Neural progenitor cell (in vitro differentiated cells): ENCODE measurements around the gene TIMP2. TPM values are rescaled to one million over a fixed set of nuclear protein-coding genes. Genes with fewer than 3 reads are reported as not detected.

Experiments
- DNase-seq: peaks from one replicate; pipeline ENCODE4 v3.0.0-alpha.2; 2016; ENCODE audit warnings: low spot score
- H2AFZ ChIP-seq: fragments of 200-600 bp; sonication (generic); replicated peaks from 2 replicates; pipeline ENCODE4 v1.6.1; 2016; ENCODE audit warnings: antibody characterized with exemption
- H3F3A ChIP-seq: fragments of 200-600 bp; sonication (generic); 2 replicates; pipeline ENCODE4 v1.6.1; 2016; ENCODE audit warnings: antibody characterized with exemption, low read depth
- H3K27ac ChIP-seq: fragments of 200-600 bp; sonication (generic); 2 replicates; pipeline ENCODE4 v1.5.1; 2016; ENCODE audit warnings: mild to moderate bottlenecking
- H3K27me3 ChIP-seq: fragments of 200-600 bp; sonication (generic); 2 replicates; pipeline ENCODE4 v1.6.1; 2016; ENCODE audit warnings: mild to moderate bottlenecking, moderate library complexity
- H3K36me3 ChIP-seq: fragments of 200-600 bp; sonication (generic); 2 replicates; pipeline ENCODE4 v1.5.1; 2016
- H3K4me1 ChIP-seq: fragments of 200-600 bp; sonication (generic); 2 replicates; pipeline ENCODE4 v1.6.1; 2016; ENCODE audit warnings: mixed run types
- H3K4me2 ChIP-seq: fragments of 200-600 bp; sonication (generic); 2 replicates; pipeline ENCODE4 v1.6.1; 2016
- H3K4me3 ChIP-seq: fragments of 200-600 bp; sonication (generic); 2 replicates; pipeline ENCODE4 v1.5.1; 2016
- H3K79me2 ChIP-seq: fragments of 200-600 bp; sonication (generic); 2 replicates; pipeline ENCODE4 v1.6.1; 2016; ENCODE audit warnings: low read depth
- H3K9ac ChIP-seq: fragments of 200-600 bp; sonication (generic); 2 replicates; pipeline ENCODE4 v1.6.1; 2016
- H3K9me3 ChIP-seq: fragments of 200-600 bp; sonication (generic); 2 replicates; pipeline ENCODE4 v1.5.1; 2016; ENCODE audit warnings: low read depth
- H4K20me1 ChIP-seq: fragments of 200-600 bp; sonication (generic); 2 replicates; pipeline ENCODE4 v1.6.1; 2016; ENCODE audit warnings: low read depth
- H3K27ac Mint-ChIP-seq: 3 replicates; pipeline ENCODE4 v1.8.0; 2021; ENCODE audit warnings: mixed read lengths
- H3K27me3 Mint-ChIP-seq: 2 replicates; pipeline ENCODE4 v1.8.0; 2022; ENCODE audit warnings: low read depth, mild to moderate bottlenecking, inconsistent platforms, moderate library complexity, mixed read lengths; ENCODE audit not compliant: insufficient read depth
- H3K36me3 Mint-ChIP-seq: 3 replicates; pipeline ENCODE4 v1.8.0; 2021; ENCODE audit warnings: mixed read lengths
- H3K4me1 Mint-ChIP-seq: 3 replicates; pipeline ENCODE4 v1.8.0; 2021; ENCODE audit warnings: mixed read lengths
- H3K4me3 Mint-ChIP-seq: 3 replicates; pipeline ENCODE4 v1.8.0; 2021; ENCODE audit warnings: mild to moderate bottlenecking, moderate library complexity, mixed read lengths
- H3K9me3 Mint-ChIP-seq: 3 replicates; pipeline ENCODE4 v1.8.0; 2020; ENCODE audit warnings: mixed read lengths
- EZH2 ChIP-seq: fragments of 200-600 bp; sonication (generic); IDR thresholded peaks from 2 replicates; pipeline ENCODE4 v1.6.1; 2017; ENCODE audit warnings: antibody characterized with exemption, mild to moderate bottlenecking, moderate library complexity
- EZH2phosphoT487 ChIP-seq: fragments of 200-600 bp; sonication (generic); IDR thresholded peaks from 2 replicates; pipeline ENCODE4 v1.6.1; 2017; ENCODE audit warnings: antibody characterized with exemption
- total RNA-seq: library from RNA; depleted of rRNA; stranded (reverse); fragments of >200 nt; gene quantifications from 2 replicates; pipeline ENCODE4 v1.2.3, GENCODE V29; 2015; ENCODE audit warnings: low replicate concordance
- TF ChIP-seq, protein P1 (sequence below): fragments of 200-600 bp; sonication (generic); IDR thresholded peaks from 2 replicates; pipeline ENCODE4 v1.5.1; 2017; ENCODE audit warnings: antibody characterized with exemption, mild to moderate bottlenecking

The TIMP2 gene
- total RNA-seq, 1 donor from 2014 or later: 19.8 TPM

DNA sequence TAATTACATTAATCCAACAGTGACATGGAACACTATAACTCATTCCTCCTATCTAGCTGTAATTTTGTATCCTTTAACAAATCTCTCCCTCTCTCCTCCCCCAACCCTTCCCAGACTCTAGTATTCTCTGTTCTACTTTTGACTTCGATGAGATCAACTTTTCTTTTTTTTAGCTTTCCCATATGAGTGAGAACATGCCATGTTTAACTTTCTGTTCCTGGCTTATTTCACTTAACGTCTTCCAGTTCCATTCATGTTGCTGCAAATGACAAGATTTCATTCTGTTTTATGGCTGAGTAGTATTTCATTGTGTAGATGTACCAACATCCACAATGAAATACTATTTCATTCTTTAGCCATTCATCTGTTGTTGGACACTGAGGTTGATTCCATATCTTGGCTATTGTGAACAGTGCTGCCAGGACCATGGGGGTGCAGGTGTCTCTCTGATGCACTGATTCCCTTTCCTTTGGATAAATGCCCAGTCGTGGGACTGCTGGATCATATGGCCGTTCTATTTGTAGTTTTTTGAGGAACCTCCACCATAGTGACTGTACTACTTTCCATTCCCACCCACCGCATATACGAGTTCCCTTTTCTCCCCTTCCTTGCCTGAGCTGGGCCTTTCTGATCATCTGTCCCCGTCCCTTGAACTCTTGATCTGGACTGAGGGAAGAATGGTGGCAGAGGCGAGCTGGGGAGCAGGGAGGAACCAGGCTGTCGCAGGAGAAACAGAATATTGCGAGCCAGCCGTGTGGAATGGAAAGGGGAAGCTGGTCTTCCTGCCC lies 14.5 kb downstream of the TIMP2 start:
- no peak overlapping the region for H3K27ac ChIP-seq
- peak overlapping the region; percentile 13 for H3K27ac Mint-ChIP-seq
- no peaks in the 10 kb centered on the region for H3K4me1 ChIP-seq
- H3F3A ChIP-seq: no peaks in the 10 kb centered on the region
- no peak for TF ChIP-seq EZH2
- TF ChIP-seq EZH2phosphoT487: no peak
- TF ChIP-seq, protein P1, sequence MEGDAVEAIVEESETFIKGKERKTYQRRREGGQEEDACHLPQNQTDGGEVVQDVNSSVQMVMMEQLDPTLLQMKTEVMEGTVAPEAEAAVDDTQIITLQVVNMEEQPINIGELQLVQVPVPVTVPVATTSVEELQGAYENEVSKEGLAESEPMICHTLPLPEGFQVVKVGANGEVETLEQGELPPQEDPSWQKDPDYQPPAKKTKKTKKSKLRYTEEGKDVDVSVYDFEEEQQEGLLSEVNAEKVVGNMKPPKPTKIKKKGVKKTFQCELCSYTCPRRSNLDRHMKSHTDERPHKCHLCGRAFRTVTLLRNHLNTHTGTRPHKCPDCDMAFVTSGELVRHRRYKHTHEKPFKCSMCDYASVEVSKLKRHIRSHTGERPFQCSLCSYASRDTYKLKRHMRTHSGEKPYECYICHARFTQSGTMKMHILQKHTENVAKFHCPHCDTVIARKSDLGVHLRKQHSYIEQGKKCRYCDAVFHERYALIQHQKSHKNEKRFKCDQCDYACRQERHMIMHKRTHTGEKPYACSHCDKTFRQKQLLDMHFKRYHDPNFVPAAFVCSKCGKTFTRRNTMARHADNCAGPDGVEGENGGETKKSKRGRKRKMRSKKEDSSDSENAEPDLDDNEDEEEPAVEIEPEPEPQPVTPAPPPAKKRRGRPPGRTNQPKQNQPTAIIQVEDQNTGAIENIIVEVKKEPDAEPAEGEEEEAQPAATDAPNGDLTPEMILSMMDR: no peak
- H3K9me3 Mint-ChIP-seq: no peaks in the 10 kb centered on the region
- peaks cover 13% of the 10 kb centered on the region for H3K4me1 Mint-ChIP-seq
- peaks cover 19% of the 10 kb centered on the region for H4K20me1 ChIP-seq
- no peaks in the 10 kb centered on the region for H3K36me3 ChIP-seq
- no peak for DNase-seq
- H3K27me3 ChIP-seq: no peaks in the 10 kb centered on the region
- H2AFZ ChIP-seq: no peak overlapping the region
- no peaks in the 10 kb centered on the region for H3K9me3 ChIP-seq
- H3K4me3 Mint-ChIP-seq: no peak overlapping the region
- H3K4me3 ChIP-seq: no peak overlapping the region
- H3K27me3 Mint-ChIP-seq: peaks cover 3% of the 10 kb centered on the region
- H3K4me2 ChIP-seq: no peak overlapping the region
- H3K36me3 Mint-ChIP-seq: peaks cover 4% of the 10 kb centered on the region
- H3K9ac ChIP-seq: no peak overlapping the region
- H3K79me2 ChIP-seq: peaks cover 21% of the 10 kb centered on the region

DNA sequence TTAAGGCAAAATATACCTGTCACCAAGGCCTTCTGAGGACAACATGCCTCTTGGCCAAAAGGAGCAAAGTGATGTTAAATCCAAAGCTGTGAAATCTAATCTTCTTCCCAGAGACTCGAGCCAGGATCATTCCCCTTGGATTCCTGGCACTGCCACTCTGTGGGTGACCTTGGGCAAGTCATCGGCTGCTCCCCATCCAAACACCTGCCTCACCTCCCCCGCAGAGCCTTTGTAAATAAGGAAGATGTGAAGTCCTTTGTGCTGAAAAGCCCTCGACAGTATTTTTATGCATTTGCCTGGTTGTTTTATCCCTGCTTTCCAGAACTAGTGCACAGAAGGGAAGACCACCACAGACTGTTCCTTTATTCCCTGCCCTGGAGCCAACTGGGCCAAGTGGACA lies 16.8 kb downstream of the TIMP2 start:
- Histone ChIP-seq H3K9me3 (no peaks in the 10 kb centered on the region), H3K79me2 (peaks cover 20% of the 10 kb centered on the region), H3K36me3 (no peaks in the 10 kb centered on the region), H2AFZ (no peak overlapping the region), H3K4me2 (no peak overlapping the region), H3K4me1 (no peaks in the 10 kb centered on the region), H3K4me3 (no peak overlapping the region), H4K20me1 (peaks cover 35% of the 10 kb centered on the region), H3K9ac (no peak overlapping the region), H3K27ac (no peak overlapping the region), H3F3A (no peaks in the 10 kb centered on the region), H3K27me3 (no peaks in the 10 kb centered on the region)
- Mint-ChIP-seq H3K36me3 (peaks cover 6% of the 10 kb centered on the region), H3K27me3 (peaks cover 2% of the 10 kb centered on the region), H3K27ac (no peak overlapping the region), H3K9me3 (no peaks in the 10 kb centered on the region), H3K4me3 (no peak overlapping the region), H3K4me1 (peaks cover 25% of the 10 kb centered on the region)
- no peak for DNase-seq
- no peak for TF ChIP-seq EZH2
- TF ChIP-seq EZH2phosphoT487: no peak
- TF ChIP-seq, protein P1: no peak

DNA sequence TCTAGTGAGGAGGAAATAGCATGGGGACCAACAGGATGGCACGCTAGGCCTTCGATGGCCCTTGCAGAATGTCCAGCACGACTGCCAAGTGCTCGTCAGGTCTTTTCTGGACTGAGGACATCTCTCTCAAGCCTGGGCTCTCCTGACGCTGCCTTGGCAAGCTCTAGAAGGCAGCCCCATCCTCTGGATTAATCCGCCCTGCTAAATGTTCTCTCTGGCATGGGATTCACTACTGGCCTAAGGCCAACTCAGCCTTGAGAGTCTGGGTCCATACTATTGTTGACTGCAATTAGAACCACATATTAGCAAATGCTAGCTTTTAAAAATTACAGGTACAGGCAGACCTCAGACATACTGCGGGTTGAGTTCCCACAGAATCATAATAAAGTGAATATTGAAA lies 19.6 kb downstream of the TIMP2 start:
- Mint-ChIP-seq H3K27me3 (peaks cover 2% of the 10 kb centered on the region), H3K36me3 (peaks cover 9% of the 10 kb centered on the region)
- peaks cover 15% of the 10 kb centered on the region for H3K79me2 ChIP-seq

More for the DNA sequence above, 19.6 kb downstream of the TIMP2 start:
- Histone ChIP-seq H2AFZ (no peak overlapping the region), H4K20me1 (peaks cover 55% of the 10 kb centered on the region), H3K36me3 (no peaks in the 10 kb centered on the region), H3K27me3 (no peaks in the 10 kb centered on the region), H3K4me1 (peaks cover 8% of the 10 kb centered on the region), H3K4me2 (no peak overlapping the region), H3K9ac (no peak overlapping the region), H3K4me3 (no peak overlapping the region), H3K9me3 (no peaks in the 10 kb centered on the region), H3F3A (no peaks in the 10 kb centered on the region), H3K27ac (no peak overlapping the region)
- no peaks in the 10 kb centered on the region for H3K9me3 Mint-ChIP-seq
- H3K4me3 Mint-ChIP-seq: no peak overlapping the region
- TF ChIP-seq EZH2phosphoT487 (no peak), EZH2 (no peak)
- TF ChIP-seq, protein P1: no peak
- peaks cover 41% of the 10 kb centered on the region for H3K4me1 Mint-ChIP-seq
- no peak overlapping the region for H3K27ac Mint-ChIP-seq
- no peak for DNase-seq
